HG02588 (cell line): ENCODE measurements around the gene SPRED2.
A peak's percentile ranks its signal among the peaks of the same experiment; 100 is the strongest.

ENCODE experiments used
- ATAC-seq: cut with Tn5 transposase; IDR thresholded peaks from one replicate; pipeline ENCODE4 v1.9.1; 2021; ENCODE audit warnings: mild to moderate bottlenecking, moderate library complexity; ENCODE audit not compliant: unreplicated experiment

The SPRED2 gene

GRCh38 chr2:65369980-65370379, 62.4 kb downstream of the SPRED2 start:
- no peak for ATAC-seq

DNA sequence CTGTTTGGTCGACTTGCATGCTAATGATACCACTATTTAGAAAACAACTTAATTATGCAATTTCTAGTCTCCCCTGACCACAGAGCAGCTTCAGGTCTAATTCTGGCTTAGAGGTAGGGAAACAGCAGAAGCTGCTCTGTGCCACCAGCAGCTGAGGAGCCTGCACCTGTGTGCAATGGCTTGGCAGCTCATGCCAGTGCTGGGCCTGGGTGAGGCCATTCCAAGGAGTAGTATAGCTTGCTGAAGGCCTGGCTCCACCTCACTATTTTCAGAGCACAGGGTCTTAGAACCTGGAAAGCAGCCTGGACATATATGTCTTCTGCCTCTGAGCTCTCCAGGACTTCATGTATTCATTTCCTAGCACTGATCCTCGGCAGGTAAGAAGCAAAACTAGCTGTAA, 62.8 kb downstream of the SPRED2 start:
- no peak for ATAC-seq

GRCh38 chr2:65368468-65368867, 63.9 kb downstream of the SPRED2 start:
- no peak for ATAC-seq

DNA sequence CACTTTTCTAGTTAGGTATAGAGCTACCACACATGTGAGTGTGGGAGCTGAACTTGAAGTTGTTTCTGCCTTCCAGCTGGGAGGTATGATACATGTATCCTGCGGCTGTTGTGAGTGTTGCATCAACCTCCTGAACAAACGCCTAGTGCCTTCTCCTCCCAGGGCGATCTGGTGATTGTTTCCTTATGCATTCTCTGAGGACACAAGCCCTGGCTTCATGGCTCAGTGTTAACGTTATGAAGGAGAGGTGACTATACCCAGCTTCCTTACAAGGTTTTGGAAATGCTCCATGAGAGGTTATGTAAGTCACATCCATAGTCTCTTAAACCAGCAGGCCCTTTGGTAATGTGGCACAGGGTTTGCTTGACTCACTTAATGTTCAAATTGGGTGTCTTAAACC, 64.9 kb downstream of the SPRED2 start:
- ATAC-seq, result no peak

DNA sequence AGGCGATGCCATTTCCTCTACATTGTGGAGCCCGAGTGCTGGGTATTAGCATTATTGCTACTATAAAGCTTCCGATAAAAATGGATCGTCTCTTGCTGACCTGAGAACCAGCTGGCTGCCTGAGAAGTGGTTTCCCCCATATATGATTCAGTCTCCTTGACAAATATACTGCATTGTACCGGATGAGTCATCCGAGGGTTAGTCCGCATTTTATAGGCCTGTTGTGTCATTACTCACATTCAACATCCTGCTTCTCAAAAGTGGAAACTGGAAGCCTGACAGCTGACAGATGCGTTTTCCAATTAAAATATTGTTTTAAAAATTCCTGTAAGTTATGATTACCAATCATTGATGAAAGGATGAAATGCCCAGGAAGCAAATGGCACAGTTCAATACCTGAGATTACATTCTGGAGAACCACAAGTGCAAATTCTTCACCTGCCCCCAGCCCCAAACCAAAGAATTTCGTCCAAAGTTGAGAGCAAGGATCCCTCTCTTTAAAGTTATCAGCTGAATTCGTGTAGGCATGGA, 65.7 kb downstream of the SPRED2 start:
- peak; percentile 38 for ATAC-seq

- no peak for ATAC-seq
Observed at GRCh38 chr2:65364986-65365733, 67.2 kb downstream of the SPRED2 start.

GRCh38 chr2:65363879-65364666, 68.3 kb downstream of the SPRED2 start:
- no peak for ATAC-seq

DNA sequence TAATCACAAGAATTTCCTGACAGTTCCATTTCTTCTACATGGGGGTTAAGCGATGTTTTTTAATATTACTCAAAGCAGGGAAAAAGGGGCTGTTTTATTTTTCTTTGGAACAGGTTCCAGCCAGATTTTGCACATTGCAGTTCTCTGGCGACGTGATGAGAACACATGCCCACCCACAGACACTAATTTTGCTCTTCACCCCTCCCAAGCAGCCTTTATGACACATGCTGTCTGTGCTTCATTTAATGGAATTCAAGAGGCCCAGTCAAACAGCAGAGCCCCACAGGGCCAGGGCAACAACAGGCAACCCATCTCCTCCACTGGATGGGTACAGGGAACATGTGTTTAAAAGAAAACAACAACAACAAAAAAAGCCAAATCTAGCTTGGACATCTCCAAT, 70.8 kb downstream of the SPRED2 start:
- no peak for ATAC-seq

- no peak for ATAC-seq
Observed at GRCh38 chr2:65360441-65360840, 72.0 kb downstream of the SPRED2 start.

DNA sequence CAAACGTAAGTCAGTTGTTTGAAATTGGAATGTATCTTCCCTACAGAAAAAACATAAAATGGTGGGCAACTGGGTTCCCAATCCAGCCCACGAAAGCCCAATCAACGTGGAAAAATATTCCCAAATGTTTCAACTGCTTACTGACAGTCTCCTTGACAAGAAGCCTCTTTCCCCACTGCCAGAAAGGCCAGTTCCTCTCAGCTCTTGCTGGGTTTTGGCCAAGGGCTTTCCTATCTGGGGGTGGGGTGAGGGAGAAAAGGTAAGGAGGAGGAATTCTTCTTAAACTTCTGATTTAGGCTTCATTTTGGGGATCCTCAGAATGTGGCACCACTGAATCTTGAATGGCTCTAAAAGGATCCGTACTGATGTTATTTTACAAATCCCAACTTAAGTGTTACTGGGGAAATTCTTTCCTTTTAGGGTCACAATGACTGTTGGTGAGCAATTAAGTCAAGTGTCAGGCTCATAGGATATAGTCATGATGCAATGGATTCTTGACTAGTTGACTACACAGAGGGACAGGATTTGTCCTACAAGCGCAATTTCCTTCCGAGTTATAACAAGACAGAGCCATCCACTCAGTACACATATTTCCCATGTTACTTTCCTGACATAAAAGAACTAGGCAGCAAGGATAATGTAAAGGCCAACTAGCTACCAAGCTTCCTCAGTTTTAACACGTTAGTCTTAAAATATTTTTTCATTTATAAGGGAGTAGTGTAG, 73.6 kb downstream of the SPRED2 start:
- no peak for ATAC-seq

DNA sequence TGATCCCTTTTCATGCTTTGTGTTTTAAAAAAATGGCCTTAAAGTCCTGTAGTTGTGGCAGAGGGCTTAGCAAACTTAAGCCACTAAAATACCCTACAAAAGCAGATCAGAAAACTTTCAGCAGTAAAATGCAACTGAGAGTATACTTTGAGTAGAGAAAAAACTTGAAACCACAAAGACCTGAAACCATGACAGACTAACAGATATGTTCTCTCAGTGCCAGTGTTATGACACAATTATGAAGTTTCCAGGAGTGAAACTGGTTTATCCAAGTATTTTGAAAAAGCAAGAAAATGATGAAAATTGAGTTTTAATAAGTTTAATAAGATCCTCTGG, 74.5 kb downstream of the SPRED2 start:
- peak; percentile 80 for ATAC-seq

DNA sequence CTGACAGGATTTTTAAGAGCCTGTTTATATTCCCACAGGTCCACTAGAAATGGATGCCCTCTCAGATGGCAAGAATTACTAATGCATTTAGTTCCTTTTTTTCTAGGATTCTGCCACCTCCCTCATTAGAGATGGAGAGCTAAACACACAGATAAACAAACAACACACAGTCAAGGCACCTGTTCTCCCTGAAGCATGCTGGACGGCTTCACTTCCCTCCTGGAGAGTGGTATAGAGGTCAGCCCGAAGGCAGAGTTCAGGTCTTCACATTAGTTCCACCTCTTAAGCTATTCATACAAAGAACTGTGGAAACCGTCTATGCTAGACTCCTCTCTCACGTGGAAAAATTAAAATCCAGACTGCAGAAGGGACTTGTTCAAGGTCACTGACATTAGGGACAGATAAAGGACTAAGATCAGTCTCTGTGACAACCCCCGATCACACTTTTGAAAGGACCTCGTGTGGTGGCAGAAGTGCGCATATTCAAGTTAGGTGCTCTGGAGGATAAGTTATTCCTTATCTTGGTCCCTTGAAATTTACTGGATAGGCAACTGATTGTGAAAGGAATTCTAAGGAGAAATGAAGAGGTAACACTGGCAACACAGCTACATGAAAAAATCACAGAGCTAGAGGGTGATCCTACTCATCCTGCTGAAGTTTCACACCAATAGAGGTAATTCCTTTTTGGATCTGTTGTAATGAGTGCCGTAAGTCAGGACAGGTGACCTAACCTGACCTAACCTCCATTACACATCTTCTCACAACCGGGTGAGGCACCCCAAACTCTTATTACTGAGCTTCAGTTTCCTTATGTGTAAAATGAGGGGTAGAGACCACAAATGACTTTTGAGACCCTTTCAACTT, 75.1 kb downstream of the SPRED2 start:
- peak; percentile 30 for ATAC-seq

- no peak for ATAC-seq
Observed at GRCh38 chr2:65355186-65355831, 77.1 kb downstream of the SPRED2 start.

GRCh38 chr2:65354773-65355172, 77.6 kb downstream of the SPRED2 start:
- ATAC-seq, result no peak

- ATAC-seq, result no peak
Observed at GRCh38 chr2:65353927-65354326, 78.5 kb downstream of the SPRED2 start.

DNA sequence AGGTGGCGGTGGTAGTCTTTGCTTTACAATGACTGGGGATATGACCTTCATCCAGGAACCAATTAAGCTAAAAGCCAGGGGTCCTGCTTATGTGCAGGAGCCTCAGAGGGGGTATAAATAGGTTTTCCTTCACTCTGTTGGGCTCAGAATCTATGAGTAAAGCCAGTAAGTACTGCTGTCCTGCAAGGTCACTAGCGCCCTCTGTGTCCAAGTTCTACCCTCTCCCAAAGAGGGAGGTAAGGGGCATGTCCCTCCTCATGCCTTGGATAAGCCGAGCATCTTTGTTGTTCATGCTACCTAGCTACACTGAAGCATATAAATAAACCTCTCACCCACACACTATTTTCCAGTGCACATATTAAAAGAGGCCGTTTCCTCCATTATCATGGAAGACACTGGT, 79.4 kb downstream of the SPRED2 start:
- ATAC-seq, result no peak

DNA sequence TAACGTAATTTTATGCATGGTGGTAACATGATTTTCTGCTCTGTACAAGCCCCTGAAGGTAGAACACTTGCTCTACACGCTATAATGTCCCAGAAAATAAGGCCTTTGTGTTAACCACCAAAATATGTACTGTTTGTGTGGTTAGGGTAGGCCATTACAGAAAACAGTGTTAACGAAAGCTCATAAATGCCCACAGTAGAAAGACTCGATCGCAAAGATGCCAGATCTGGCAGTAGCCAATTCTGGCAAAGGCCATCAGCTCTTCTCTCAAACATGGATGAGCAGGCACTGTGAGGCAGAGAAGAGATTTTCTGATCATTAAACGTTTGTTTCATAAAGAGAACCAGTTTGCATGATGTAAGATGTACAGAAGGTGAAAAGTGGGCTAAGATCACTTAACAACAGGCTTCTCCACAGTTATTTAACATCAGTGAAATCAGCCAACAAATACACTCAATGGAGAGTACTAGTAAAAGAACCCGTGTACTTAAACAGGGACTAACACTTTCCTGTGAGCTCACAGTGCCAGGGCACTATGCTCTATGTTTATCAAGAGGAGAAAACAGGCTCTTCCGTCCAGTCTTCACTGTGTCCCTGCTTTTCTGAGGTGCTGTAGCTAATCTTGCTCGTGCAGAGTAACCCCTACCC, 80.3 kb downstream of the SPRED2 start:
- ATAC-seq, result no peak

DNA sequence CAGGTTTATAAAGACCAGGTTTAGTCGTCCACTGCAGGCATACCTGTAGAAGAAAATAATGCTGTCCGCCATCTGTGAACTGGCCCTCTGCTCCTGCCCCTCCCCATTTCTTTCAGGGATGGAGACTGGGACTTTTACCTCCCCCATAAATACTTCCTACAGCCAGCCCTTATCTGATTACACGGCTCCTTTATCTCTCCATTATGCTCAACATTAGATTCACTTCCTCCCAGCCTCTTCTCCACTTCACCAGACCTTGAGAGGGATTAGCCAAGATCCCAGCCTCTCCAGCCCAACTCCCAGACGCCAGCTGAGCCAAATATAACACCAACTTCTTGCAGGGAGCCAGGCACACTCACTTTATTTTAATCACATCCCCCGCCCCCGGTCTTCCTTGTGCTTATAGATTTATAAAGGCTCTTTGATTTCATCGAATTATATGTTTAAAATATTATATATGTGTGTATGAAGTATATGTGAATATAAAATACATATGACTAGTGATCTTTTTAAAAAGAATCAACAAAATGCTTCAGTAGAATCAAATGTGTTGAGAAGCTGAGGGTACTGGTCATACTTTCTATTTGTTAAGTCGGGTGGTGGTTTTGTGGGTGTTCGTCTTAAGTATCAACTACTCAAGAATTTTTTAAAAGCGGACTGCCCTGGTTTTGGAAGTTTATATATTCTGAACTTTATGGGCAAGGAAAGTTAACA, 81.0 kb downstream of the SPRED2 start:
- no peak for ATAC-seq

GRCh38 chr2:65350651-65351056, 81.7 kb downstream of the SPRED2 start:
- no peak for ATAC-seq
